Mesothelial cell of epicardium (in vitro differentiated cells): ENCODE results near the gene MRPS34. TPM values are rescaled to one million over a fixed set of nuclear protein-coding genes. Genes with fewer than 3 reads are reported as not detected.

Source experiments
- DNase-seq, 2 experiments: peaks; one replicate each; pipeline ENCODE4 v3.0.0; 2021; ENCODE audit warnings: low spot score in 2 of 2; ENCODE audit not compliant: unreplicated experiment in 2 of 2
- H3K27ac Mint-ChIP-seq: 2 replicates; pipeline ENCODE4 v1.8.0; 2021; ENCODE audit warnings: mixed read lengths
- H3K27me3 Mint-ChIP-seq: 2 replicates; pipeline ENCODE4 v1.8.0; 2021; ENCODE audit warnings: low read depth, mixed read lengths
- H3K36me3 Mint-ChIP-seq: 2 replicates; pipeline ENCODE4 v1.8.0; 2021; ENCODE audit warnings: mixed read lengths
- H3K4me1 Mint-ChIP-seq: 2 replicates; pipeline ENCODE4 v1.8.0; 2021; ENCODE audit warnings: mixed read lengths
- H3K4me3 Mint-ChIP-seq: 2 replicates; pipeline ENCODE4 v1.8.0; 2021; ENCODE audit warnings: mild to moderate bottlenecking, moderate library complexity, mixed read lengths
- H3K9me3 Mint-ChIP-seq: 2 replicates; pipeline ENCODE4 v1.8.0; 2021; ENCODE audit warnings: mixed read lengths
- total RNA-seq: library from RNA; stranded (reverse); gene quantifications from 3 replicates; pipeline ENCODE4 v1.2.1, GENCODE V29; 2021
- TF ChIP-seq, protein P1 (sequence below): fragments of 200-600 bp; sonication (generic); IDR thresholded peaks from one replicate; pipeline ENCODE4 v1.5.0; 2021; ENCODE audit warnings: antibody characterized with exemption; ENCODE audit not compliant: unreplicated experiment

The MRPS34 gene
- total RNA-seq, 1 donor from 2014 or later = 62.2 TPM

DNA sequence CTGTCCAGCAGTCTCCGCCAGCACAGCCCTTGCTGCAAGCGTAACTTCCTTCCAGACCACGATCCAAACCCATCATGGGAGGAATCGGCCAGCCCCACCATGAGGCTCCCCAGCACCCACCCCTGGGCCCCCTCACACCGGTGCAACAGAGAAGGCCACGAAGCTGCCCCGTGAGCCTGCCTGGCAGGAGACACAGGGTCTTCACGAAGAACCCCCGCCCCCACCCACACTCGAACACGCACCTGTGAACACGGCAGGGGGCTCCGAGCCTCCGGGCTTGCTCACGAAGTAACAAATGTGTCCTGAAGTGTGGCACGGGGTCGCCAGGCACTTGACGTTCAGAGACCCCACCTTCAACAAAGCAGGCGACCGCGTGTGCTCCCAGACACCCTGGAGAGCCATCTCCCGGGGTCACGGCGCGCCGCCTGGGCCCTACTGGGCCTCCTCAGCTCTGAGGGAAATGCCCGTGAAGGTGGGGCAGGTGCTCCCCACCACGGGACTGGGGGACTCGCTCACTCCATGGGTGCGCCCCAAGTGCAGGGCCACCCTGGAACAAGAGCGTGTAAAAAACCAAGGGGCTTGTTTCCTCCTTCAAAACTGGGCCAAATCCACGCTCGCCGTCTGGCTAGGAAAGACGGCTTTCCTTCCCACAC, 46.1 kb upstream of the MRPS34 start:
- TF ChIP-seq, protein P1, sequence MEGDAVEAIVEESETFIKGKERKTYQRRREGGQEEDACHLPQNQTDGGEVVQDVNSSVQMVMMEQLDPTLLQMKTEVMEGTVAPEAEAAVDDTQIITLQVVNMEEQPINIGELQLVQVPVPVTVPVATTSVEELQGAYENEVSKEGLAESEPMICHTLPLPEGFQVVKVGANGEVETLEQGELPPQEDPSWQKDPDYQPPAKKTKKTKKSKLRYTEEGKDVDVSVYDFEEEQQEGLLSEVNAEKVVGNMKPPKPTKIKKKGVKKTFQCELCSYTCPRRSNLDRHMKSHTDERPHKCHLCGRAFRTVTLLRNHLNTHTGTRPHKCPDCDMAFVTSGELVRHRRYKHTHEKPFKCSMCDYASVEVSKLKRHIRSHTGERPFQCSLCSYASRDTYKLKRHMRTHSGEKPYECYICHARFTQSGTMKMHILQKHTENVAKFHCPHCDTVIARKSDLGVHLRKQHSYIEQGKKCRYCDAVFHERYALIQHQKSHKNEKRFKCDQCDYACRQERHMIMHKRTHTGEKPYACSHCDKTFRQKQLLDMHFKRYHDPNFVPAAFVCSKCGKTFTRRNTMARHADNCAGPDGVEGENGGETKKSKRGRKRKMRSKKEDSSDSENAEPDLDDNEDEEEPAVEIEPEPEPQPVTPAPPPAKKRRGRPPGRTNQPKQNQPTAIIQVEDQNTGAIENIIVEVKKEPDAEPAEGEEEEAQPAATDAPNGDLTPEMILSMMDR = no peak
- H3K27ac Mint-ChIP-seq = no peak overlapping the region
- no peaks in the 10 kb centered on the region for H3K9me3 Mint-ChIP-seq
- H3K4me3 Mint-ChIP-seq = no peak overlapping the region
- H3K36me3 Mint-ChIP-seq = peaks cover 9% of the 10 kb centered on the region
- no peaks in the 10 kb centered on the region for H3K27me3 Mint-ChIP-seq
- DNase-seq = no peak
- no peaks in the 10 kb centered on the region for H3K4me1 Mint-ChIP-seq

DNA sequence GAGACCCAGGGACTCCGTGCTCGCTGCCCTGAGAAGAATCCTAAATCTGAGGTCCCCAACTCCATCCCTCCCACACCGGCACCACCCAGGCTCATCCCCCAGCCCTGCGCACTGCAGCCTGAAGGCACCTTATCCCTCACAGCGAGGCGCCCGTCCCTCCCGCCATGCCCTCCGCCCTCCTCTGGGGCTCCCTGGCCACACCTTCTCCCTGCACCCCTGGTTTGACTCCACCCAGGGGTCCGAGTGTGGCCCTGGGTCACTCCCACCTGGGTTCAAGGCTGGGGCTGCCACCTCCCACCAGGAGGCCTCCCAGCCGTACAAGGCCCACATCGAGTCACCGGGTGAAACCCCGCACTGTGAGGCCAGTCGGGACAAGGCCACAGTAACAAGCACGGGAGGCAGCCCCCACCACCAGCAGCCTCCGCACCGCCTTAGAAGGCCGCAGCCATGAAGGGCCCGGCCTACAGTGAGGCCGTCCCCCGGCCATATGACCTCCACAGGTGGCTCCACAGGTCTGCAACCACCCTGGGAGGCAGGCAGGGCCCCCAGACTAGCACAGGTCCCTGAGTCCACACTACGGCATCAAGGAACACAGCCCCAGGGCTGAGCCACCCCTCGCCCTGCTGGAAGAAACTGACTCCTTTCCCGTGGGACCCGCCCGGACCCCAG, 45.4 kb upstream of the MRPS34 start:
- TF ChIP-seq, protein P1 = no peak
- H3K27ac Mint-ChIP-seq = no peak overlapping the region
- peaks cover 14% of the 10 kb centered on the region for H3K36me3 Mint-ChIP-seq
- DNase-seq = no peak
- no peaks in the 10 kb centered on the region for H3K9me3 Mint-ChIP-seq
- no peaks in the 10 kb centered on the region for H3K4me1 Mint-ChIP-seq
- no peak overlapping the region for H3K4me3 Mint-ChIP-seq
- H3K27me3 Mint-ChIP-seq = no peaks in the 10 kb centered on the region

DNA sequence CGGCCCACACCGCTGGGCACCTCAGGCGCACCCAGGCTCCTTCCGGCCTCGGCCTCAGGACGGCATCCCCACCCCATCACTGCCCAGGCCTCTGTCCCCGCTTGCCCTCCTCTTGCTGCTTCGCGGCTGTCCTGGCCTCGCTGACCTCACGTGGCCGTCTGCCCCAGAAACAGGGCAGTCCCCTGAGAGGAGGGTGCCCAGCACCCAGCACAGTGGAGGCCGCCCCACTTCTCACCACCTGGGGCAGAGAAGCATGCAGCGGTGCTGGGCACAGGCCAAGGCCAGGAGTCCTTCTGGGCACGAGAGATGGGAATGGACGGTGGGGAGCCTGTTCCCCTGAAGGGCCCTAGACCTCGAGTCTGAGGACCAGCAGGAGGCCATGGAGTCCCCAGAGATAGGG, 44.8 kb upstream of the MRPS34 start:
- Mint-ChIP-seq H3K27me3 (no peaks in the 10 kb centered on the region), H3K36me3 (peaks cover 14% of the 10 kb centered on the region), H3K4me3 (no peak overlapping the region), H3K27ac (no peak overlapping the region), H3K9me3 (no peaks in the 10 kb centered on the region), H3K4me1 (no peaks in the 10 kb centered on the region)
- DNase-seq = no peak
- TF ChIP-seq, protein P1 = no peak

DNA sequence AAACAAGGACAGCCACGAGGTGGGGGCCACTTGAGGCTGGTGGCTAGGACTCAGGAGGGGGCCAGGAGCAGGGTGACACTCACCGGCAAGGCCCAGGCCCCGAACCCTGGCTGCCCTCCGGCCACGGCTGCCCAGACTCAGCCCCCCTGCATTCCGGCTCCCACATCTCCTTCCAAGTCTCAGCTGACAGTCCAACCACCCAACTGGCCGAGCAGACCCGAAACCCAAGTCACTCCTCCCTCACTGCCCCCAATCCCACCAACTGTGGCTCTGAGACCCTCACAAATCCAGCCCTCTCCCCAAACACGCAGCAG, 44.3 kb upstream of the MRPS34 start:
- Mint-ChIP-seq H3K27me3 (no peaks in the 10 kb centered on the region), H3K4me1 (no peaks in the 10 kb centered on the region), H3K36me3 (peaks cover 14% of the 10 kb centered on the region), H3K9me3 (no peaks in the 10 kb centered on the region), H3K4me3 (no peak overlapping the region), H3K27ac (no peak overlapping the region)
- DNase-seq = no peak
- TF ChIP-seq, protein P1 = no peak

DNA sequence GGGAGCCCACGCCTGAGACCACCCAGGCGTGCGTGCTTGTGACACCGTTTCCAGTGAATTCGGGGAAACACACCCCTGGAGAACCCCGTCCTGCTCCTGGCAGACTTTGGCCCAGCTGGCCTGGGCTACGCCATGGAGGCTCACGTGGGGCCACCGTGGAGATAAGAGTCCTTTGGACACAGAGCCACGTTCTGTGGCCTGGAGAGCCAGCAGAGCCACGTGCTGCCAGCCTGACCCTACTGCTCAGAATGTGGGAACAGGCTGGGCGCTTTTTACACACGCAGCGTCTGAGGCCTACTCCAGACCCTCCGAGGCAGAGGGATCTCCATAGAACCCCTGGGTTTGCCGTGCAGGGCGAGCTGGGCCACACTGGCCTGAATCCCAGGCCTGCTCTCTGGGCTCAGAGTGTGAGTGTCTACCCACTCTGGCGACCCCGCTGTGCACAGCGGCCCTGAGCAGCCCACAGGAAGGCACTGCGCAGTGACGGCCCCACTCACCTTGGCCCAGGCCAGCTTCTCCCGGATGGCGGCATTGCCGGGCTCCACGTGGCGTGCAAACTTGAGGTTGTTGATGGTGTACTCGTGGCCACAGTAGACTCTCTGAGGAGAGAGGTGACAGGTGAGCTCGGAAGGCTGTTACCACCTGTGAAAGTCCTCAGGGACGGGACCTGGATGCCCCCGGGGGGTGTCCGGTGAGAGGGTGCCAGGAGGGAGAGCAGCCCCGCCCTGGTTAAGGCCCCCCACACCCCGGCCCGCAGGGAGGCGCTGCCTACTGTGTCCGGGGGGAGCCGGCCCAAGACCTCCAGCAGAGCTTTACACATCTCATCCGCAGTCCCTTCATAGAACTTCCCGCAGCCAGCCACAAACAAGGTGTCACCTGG, 43.7 kb upstream of the MRPS34 start:
- Mint-ChIP-seq H3K27ac (no peak overlapping the region), H3K4me1 (no peaks in the 10 kb centered on the region), H3K36me3 (peaks cover 14% of the 10 kb centered on the region), H3K9me3 (no peaks in the 10 kb centered on the region), H3K27me3 (no peaks in the 10 kb centered on the region), H3K4me3 (no peak overlapping the region)
- TF ChIP-seq, protein P1 = no peak
- DNase-seq = no peak
